COLO829 (cell line): ENCODE measurements around the gene GP9.
"Not testable (repeated sequence)": the region's sequence is repeated elsewhere in the genome, so short reads cannot be mapped to it uniquely, and the experiment has no call there.

Source experiments
- DNase-seq: peaks from one replicate; pipeline ENCODE4 v3.0.0; 2012; ENCODE audit warnings: low spot score

The GP9 gene

DNA sequence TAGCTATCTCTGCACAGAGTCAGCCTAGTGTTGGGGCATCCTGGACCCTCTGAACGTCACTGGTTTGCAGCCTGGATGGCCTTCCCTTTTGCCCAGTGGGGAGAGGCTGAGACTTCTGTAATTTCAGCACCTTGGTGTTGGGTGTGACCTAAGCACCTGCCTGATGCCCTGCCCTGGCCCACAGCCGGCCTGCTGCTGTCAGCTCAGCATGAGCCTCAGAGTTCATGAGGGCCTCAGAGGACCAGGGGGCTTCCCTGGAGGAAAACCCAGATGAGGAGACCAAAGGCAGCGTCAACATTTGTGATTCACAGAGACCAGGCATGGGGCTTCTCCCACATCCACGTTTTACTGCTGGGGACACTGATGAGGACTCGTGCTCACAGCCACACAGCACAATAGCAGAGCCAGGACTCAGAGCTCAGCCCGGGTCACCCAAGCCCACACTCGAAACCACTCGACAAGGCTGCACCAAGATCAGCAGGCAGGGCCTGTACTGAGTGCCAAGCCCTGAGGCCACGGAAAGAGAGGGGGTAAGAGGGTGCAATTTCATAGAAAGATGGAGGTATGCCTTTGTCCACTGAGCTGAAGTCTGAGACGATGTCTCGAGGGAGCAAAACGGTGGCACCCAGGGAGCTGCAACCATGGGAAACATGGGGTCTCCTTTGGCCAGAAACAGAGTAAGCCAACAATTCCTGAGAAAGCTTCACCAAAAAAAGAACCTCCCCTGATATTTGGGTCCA is 9.9 kb upstream of the GP9 start:
- no peak for DNase-seq

- DNase-seq = no peak
These were observed 8.7 kb upstream of the GP9 start for GRCh38 chr3:129051871-129052340.

DNA sequence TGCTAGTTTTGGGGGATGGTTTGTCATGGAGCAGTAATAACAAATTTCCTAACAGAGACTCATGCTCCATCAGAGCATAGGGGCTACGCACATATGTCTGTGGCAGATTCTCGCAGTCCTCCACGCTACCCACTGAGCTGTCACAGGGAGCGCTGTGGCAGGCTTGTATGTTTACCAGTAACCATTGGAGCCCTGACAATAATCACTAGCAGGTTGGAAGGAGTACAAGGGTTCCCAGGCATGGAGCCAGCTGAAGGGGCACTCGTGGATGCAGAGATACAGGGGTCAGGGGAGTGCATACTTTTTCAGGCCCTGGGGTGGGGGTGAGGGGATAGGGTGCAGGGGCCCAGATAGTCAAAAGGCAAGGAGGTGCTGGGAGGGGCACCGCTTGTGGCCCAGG is 7.9 kb upstream of the GP9 start:
- DNase-seq = no peak

- no peak for DNase-seq
These were observed 5.9 kb upstream of the GP9 start for GRCh38 chr3:129054605-129055104.

DNA sequence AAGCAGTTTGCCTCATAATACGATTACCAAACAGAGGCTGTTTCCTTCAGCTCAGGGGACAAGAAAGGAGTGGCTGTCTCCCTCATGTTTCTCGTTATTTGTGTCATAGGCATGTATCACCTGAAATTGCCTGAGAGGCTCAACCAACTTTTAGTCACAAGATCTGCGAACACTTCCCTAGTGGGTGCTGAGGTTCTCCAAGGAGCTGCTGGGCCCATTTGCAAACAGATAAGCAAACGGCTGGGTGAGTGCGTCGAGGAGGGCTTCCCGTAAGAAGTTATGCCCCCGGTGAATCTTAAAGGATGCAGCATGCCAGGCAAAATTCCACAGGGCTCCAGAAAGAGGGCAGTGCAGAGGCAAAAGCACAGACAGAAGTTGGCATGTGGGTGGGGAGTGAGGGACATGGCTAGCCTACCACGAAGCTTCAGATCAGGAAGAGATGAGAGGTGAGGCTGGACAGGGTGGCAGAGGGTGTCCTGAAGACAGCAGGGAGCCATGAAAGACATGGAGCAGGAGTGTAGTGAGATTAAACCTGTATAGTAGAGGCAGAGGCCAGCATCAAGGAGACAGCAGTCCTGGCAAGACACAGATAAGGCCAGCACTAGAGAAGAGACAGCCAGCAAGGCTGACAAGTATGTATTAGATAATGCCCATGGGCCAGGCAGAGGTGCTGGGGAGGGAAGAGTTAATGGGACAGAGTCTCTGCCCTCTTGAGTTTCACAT is 4.0 kb upstream of the GP9 start:
- DNase-seq = no peak

DNA sequence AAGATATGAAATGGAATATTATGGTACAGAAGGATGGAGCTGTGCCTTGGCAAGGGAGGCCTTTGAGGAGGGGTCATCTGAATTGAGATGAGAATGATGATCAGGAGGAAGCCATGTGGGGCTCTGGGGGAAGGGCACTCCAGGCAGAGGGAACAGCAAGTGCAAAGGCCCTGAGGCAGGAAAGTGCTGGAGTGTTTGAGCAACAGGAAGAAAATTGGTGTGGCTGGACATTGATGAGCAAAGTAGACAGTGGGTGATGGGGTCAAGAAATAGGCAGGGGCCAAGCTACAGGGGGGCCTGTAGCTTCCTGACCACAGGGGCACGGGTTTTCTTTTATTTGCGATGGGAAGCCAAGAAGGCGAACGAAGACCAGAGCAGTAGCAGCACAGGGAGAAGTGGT is 3.3 kb upstream of the GP9 start:
- no peak for DNase-seq

DNA sequence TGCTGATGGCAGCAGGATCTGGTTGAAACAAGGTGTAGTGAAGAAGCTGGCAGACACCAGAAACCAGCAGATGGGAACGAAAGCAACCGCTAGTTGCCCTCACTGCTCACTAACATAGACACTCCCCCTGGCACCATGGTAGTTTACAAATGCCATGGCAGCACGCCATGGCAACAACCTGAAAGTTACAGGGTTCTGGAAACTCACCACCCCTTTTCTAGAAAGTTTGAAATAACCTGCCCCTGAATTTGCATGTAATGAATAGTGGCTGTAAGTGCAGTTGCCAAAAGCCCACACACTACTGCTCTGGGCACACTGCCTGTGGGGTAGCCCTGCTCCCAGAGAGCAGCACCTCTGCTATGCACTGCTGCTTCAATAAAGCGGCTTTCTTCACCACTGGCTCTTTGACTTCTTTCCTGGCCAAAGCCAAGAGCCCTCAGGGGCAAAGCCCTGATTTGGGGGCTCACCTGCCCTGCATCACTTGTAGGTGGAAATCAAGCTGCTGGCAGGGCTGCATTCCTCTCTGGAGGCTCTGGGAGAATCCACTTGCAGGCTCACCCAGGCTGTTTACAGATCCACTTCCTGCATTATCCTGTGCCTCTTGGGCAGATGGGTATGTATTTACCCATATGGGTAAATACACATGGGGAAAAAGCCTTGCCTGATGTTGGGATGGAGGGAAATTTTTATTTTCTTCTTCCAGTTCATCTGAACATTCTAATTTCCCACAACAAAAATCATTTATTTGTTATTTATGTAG is 2.0 kb upstream of the GP9 start:
- no peak for DNase-seq

GRCh38 chr3:129059311-129059958 is 1.1 kb upstream of the GP9 start:
- no peak for DNase-seq

DNA sequence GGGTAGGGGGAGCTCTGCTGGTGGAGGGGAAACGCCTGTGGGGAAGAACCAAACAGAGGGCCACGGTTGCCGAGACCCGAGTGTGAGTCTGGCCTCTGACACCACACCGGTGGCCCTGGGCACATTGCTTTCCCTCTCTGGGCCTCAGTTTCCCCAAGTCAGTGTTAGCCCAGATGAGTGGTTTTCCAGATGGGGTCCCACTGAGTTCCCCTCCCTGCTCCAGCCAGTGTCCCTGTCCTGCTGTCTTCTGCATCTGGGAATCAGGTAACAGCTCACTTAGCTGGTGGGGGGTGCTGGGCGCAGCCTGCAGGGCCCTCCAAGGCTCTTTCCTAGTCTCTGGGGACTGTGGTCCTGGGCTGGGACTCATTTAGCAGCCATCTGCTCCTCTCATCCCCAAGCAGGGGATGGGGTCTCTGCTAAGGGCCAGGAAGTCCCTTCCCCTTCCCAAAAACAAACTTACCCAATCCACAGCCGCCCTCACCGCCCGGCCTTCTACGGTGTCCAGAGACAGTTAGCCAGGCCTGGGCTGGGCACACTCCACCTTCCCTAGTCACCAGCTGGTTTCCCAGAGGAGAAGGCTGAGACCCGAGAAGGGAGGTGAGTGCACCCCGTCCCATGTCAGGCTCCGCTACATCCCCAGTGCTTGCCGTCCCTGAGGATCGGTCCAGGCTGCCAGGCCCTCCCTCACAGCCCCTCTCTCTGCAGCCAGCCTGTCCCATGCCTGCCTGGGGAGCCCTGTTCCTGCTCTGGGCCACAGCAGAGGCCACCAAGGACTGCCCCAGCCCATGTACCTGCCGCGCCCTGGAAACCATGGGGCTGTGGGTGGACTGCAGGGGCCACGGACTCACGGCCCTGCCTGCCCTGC is 676 bp downstream of the GP9 start:
- no peak for DNase-seq

DNA sequence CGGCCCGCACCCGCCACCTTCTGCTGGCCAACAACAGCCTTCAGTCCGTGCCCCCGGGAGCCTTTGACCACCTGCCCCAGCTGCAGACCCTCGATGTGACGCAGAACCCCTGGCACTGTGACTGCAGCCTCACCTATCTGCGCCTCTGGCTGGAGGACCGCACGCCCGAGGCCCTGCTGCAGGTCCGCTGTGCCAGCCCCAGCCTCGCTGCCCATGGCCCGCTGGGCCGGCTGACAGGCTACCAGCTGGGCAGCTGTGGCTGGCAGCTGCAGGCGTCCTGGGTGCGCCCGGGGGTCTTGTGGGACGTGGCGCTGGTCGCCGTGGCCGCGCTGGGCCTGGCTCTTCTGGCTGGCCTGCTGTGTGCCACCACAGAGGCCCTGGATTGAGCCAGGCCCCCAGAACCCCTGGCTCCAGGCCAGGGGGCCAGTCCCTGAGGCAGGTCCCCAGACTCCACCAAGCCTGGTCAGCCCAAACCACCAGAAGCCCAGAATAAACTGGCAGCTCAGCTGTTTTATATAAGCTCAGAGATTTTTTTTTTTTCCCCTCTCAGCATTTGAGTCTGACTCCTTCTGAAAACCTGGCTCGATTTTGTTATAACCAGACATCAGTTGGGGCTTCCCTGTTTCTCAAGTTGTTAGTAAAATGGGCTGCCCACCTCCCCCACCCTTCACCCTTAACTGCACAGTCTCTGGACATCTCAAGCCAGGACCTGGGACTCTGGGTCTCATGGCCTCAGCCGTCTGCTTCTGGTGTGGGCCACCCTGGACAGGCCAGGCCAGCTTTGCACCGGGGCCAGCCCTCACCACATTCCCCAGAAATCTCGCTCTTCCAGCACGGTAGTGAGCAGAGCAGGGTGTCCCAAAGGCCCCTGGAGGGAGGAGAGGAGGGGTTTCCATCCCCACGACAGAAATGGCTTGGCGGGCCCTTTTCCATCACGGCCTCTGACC is 1.6 kb downstream of the GP9 start:
- no peak for DNase-seq

DNA sequence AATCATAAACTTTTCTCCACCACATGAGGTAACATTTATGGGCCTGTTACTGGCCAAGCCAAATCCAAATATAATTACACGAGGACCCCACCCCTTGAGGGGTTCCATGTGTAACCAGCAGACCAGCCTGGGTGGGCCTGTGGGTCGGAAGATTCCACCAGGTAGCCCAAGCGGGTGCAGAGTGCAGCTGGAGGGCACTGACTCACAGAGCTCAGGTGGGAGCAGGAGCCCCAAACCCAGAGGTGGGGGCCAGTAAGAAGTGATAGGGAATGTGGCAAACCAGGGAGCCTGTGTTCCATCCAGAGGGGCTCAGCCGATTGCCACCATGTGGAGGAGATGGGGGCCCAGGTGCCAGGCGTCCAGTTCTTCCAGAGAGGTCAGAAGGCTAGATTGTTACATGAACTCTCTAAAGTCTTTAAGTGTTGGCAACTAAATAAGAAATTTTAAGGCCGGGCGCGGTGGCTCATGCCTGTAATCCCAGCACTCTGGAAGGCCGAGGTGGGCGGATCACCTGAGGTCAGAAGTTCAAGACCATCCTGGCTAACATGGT is 2.6 kb downstream of the GP9 start:
- DNase-seq = no peak

DNA sequence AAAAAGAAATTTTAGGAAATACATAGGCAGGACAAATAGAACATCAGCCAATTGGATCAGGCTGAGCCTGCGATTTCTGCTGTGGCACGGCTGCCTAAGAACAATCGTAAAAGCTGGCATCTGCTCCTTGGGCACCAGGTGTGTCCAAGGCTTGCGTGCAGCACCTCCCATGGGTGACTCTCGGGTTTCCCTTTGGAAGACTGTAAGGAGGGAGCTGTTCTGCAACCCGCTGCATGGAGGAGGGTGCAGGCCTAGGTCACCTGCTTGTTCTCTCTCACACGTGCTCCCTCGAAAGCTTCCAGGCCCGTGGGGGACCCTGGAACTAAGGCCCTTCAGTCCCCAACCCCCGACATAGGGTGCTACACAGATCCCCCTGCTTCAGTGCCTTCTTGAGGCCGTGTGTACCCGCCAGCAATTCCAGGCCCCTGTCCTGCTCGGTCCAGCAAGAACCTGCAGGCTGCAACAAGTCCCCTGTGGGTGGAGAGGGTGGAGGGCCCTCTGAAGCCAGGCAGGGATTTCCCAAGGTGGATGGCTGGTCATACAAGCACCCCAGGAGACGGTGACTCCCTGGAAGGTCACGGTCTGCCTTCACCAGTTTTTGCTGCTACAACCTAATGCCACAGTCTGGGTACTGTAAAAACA is 3.4 kb downstream of the GP9 start:
- DNase-seq = no peak

DNA sequence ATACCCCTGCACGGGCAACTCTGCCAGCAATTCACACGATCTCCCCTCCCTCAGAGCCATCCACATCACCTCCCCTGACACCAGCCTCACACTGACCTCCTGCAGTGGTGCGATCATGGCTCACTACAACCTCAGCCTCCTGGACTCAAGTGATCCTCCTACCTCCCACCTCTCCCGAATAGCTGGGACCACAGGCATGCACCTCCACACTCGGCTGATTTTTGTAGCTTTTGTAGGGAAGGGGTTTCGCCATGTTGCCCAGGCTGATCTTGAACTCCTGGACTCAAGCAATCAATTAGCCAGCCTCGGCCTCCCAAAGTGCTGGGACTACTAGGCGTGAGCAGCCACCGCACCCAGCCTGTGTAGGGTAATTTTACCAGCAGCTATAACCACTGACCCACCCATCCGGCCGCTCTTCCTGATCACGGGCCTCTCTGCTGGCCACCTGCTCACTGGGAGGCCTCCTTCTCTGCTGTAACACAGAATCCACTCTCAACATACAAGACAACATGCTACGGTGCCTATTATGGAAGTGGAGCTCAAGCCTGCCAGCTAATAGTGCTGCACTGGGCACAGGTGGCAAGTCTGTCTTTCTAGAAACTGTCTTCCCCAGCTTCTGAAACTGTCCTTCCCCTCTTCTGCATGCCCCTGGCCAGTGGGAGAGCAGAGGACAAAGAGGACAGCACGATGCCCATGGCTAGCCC is 4.6 kb downstream of the GP9 start:
- DNase-seq = no peak

GRCh38 chr3:129065720-129066073 is 5.1 kb downstream of the GP9 start:
- no peak for DNase-seq

DNA sequence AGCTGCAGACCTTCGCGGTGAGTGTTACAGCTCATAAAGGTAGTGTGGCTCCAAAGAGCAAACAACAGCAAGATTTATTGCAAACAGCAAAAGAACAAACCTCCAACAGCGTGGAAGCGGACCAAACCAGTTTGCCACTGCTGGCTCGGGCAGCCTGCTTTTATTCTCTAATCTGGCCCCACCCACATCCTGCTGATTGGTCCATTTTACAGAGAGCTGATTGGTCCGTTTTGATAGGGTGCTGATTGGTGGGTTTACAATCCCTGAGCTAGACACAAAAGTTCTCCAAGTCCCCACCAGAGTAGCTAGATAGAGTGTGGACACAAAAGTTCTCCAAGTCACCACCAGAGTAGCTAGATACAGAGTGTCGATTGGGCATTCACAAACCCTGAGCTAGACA is 7.1 kb downstream of the GP9 start:
- not testable (repeated sequence) for DNase-seq

- DNase-seq = no peak
These were observed 7.8 kb downstream of the GP9 start for GRCh38 chr3:129068291-129068886.

- DNase-seq = not testable (repeated sequence)
These were observed 8.9 kb downstream of the GP9 start for GRCh38 chr3:129069313-129070085.
